NCI-H2029 treated with DMSO at 0.1 percent for 48 hours (cell line): Measurements from ENCODE around the gene SNAP47.
"Not testable (repeated sequence)": the region's sequence is repeated elsewhere in the genome, so short reads cannot be mapped to it uniquely, and the experiment has no call there.

Experiments
- DNase-seq: peaks from one replicate; lab custom pipeline; 2025; lab: John Stamatoyannopoulos, UW

SNAP47 gene, protein sequence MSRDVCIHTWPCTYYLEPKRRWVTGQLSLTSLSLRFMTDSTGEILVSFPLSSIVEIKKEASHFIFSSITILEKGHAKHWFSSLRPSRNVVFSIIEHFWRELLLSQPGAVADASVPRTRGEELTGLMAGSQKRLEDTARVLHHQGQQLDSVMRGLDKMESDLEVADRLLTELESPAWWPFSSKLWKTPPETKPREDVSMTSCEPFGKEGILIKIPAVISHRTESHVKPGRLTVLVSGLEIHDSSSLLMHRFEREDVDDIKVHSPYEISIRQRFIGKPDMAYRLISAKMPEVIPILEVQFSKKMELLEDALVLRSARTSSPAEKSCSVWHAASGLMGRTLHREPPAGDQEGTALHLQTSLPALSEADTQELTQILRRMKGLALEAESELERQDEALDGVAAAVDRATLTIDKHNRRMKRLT

GRCh38 chr1:227734856-227735538 lies at the start of gene SNAP47, which contains the start of gene JMJD4:
Gene SNAP47, plus strand, starts transcription at chr1:227735435. Its CDS starts 12,302 bp downstream, at chr1:227747737.
Gene JMJD4, minus strand, starts transcription at chr1:227735302. Its CDS starts 29 bp downstream, at chr1:227735273.
- DNase-seq = peak; percentile 21

- DNase-seq = no peak
These were observed 49.4 kb upstream of the SNAP47 start for GRCh38 chr1:227685807-227686206.

DNA sequence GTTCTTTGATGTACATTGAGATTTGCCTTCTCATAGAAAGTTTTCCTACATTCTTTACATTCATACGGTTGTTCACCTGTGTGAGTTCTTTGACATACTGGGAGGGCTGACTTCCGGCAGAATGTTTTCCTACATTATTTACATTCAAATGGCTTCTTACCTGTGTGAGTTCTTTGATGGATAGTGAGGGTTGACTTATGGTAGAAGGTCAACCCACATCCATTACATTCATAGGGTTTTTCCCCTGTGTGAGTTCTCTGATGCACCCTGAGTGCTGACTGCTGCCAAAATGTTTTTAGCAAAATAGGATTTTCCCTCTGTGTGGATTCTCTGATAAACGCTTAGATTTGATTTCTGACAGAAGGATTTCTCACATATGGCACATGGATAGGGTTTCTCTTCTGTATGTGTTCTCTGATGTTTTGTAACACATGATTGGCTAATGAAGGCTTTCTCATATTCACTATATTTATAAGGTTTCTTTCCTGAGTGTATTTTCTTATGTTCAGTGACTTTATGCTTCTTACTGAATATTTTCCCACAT lies 37.8 kb upstream of the SNAP47 start:
- no peak for DNase-seq

GRCh38 chr1:227701631-227702030 lies 33.6 kb upstream of the SNAP47 start:
- DNase-seq = not testable (repeated sequence)

DNA sequence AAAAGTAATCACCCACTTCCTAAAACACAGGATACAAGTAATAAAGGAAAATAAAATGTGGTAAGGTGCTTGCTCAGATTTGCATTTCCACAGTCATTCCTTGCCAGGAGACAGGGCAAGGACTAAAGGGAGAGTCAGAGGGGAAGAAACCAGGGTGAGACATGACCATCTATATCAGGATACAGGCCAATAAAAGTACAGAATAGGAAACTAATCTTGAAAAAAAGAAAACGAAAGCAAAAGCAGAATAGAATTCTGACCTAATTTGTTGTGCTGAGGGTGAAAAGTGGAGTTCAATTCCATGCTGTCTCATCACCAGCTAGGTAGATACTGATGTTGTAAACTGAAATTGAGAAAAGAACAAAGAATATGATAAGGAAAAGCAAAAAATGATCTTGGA lies 27.4 kb upstream of the SNAP47 start:
- no peak for DNase-seq

DNA sequence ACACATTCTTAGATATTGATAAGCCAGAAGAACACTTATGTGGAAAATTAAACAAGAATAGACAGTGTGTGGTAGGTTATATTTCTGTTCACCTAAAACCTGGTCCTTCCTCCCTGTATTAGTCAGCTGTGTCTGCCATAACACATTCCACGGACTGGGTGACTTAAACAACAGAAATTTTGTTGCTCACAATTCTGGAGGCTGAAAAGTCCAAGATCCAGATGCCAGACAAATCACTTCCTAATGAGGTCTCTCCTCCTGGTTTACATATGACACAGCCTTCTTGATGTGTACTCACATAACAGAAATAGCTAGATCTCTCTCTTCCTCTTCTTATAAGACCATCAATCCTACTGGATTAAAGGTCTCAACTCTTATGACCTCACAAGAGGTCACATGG lies 25.8 kb upstream of the SNAP47 start:
- no peak for DNase-seq

DNA sequence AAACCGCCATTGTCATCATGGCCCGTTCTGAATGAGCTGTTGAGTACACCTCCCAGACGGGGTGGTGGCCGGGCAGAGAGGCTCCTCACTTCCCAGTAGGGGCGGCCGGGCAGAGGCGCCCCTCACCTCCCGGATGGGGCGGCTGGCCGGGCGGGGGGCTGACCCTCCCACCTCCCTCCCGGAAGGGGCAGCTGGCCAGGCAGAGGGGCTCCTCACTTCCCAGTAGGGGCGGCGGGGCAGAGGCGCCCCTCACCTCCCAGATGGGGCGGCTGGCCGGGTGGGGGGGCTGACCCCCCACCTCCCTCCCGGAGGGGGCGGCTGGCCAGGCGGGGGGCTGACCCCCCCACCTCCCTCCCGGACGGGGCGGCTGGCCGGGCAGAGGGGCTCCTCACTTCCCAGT lies 24.8 kb upstream of the SNAP47 start:
- DNase-seq = not testable (repeated sequence)

- DNase-seq = no peak
These were observed 22.6 kb upstream of the SNAP47 start for GRCh38 chr1:227712648-227713047.

DNA sequence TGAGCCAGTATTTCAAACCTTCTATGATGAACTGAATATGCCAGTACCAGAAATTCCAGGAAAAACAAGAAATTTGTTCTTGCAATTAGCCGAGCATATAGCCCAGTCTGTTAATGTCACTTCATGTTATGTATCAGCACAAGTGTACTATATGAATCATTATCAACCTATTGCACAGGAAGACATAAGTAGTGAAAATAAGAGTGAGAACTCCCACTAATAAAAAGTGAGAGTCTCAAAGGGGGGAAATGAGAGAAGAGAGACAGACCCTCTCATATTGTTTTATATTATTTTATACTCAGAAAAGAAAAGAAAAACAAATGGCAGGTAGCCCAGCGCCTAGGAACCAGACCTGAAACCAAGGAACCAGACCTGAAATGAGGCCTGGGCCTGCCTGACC lies 16.3 kb upstream of the SNAP47 start:
- DNase-seq = no peak

DNA sequence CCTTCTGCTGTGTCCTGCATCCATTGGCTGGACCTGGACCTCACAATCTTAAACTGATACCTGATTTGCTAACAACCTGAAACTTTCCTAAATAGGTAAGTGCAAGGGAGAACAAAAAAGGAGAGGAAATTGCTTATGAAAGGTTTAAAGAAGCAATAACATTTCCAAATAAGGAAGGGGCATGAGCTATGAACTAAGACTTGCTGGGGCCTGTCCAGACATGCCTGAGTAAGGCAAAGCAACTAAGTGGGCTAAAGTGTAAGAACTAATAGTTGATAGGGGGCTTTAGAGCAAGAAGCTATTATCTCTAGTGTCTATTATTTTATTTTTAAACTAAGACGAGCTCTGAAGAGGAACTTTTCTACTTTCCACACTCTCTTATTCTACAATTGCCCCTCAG lies 11.8 kb upstream of the SNAP47 start:
- DNase-seq = no peak

GRCh38 chr1:227725046-227725445 lies 10.2 kb upstream of the SNAP47 start:
- DNase-seq = no peak

- DNase-seq = no peak
These were observed 8.9 kb upstream of the SNAP47 start for GRCh38 chr1:227726318-227726717.

DNA sequence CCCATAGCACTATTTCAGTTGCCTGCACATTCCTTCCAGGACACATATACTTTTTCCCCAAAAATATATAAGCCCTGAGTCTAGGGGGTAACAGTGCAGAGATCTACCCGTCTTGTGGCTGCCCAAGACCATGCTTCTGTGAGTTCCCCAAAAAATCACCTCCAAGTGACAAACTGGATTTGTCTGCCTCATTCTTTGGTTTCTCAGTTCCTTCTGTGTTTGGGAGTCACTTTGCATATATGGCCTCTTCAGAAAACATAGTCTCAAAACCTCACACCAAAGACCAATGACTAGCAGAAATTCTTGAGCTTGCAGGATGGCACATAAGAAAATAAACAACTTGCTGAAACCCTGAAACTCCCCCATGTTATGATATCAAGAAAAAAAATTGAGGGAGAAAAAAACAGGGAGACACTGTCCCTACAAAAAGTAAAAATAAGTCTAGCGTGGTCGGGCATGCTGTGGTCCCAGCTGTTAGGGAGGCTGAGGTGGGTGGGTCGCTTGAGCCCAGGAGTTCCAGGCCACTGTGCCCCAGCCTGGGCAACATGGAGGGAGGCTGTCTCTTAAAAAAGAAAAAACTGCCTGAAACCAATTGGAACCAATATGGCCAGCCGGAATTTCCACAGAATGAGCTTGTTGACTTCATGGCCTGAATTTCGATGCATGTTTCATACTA lies 8.2 kb upstream of the SNAP47 start:
- no peak for DNase-seq

- peak; percentile 21 for DNase-seq
These were observed 7.0 kb upstream of the SNAP47 start for GRCh38 chr1:227728059-227728891.

GRCh38 chr1:227728892-227729143 lies 6.4 kb upstream of the SNAP47 start:
- no peak for DNase-seq

DNA sequence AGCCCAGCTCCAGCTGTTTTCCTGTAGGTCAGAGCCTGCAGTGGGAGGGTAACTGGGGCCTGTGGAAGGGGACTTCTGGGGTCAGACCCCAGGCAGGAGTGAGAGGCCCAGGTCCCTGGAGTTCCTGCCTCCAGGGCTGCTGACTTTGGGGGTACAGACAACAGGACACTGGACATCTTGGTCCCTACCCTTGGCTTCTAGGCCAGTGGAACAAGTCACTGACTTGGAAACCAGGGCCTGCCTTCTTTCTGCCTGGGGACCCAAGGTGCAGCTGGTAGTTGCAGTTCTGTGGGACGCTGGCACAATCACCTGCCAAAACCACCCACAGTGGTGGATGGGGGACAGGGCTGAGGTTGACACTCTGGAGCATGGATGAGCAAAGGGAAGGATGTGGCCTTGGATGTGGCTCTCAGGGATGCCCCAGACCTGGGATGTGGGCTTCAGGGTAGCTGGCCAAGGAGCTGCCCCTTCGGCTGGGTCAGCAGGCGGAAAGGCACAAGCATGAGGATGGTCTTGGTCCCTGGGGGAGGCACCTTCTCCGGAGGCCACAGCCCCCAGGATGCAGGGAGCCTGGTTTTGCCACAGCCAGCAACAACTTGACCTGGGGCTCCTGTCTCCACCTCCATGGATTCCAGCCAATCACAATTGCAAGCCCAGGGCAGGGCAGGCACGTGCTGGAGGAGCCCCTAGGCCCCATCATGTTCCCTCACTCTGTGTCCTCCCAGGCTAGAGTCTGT lies 5.9 kb upstream of the SNAP47 start:
- no peak for DNase-seq

GRCh38 chr1:227729881-227730629 lies 5.2 kb upstream of the SNAP47 start:
- DNase-seq = no peak

- no peak for DNase-seq
These were observed 4.5 kb upstream of the SNAP47 start for GRCh38 chr1:227730630-227731151.

- DNase-seq = no peak
These were observed 4.0 kb upstream of the SNAP47 start for GRCh38 chr1:227731241-227731677.
